Stimulated activated CD8-positive, alpha-beta memory T cell treated with anti-CD3 and anti-CD28 coated beads, Interleukin-12 subunit alpha, Interleukin-12 subunit beta, amount 100 ng/mL, for 24 hours (primary cell): Measurements from ENCODE around the gene MPO.

Experiments
- DNase-seq: peaks from one replicate; pipeline ENCODE4 v3.0.0-alpha.2; 2020; ENCODE audit errors: extremely low read depth

The MPO gene

GRCh38 chr17:58320163-58320558 lies 39.4 kb upstream of the MPO start:
- no peak for DNase-seq

GRCh38 chr17:58319173-58320162 lies 38.7 kb upstream of the MPO start:
- DNase-seq = no peak

- DNase-seq = no peak
Measured at GRCh38 chr17:58318627-58319172, 38.0 kb upstream of the MPO start.

- no peak for DNase-seq
Measured at GRCh38 chr17:58318065-58318481, 37.3 kb upstream of the MPO start.

GRCh38 chr17:58317421-58318064 lies 36.8 kb upstream of the MPO start:
- no peak for DNase-seq

- no peak for DNase-seq
Measured at GRCh38 chr17:58316260-58316960, 35.7 kb upstream of the MPO start.

GRCh38 chr17:58315750-58316149 lies 35.0 kb upstream of the MPO start:
- DNase-seq = no peak

GRCh38 chr17:58315281-58315711 lies 34.6 kb upstream of the MPO start:
- DNase-seq = no peak

- DNase-seq = no peak
Measured at GRCh38 chr17:58314706-58315015, 33.9 kb upstream of the MPO start.

- DNase-seq = no peak
Measured at GRCh38 chr17:58313815-58314705, 33.3 kb upstream of the MPO start.

- DNase-seq = no peak
Measured at GRCh38 chr17:58312829-58313228, 32.1 kb upstream of the MPO start.

- DNase-seq = no peak
Measured at GRCh38 chr17:58312021-58312630, 31.4 kb upstream of the MPO start.

GRCh38 chr17:58311429-58311894 lies 30.7 kb upstream of the MPO start:
- no peak for DNase-seq

GRCh38 chr17:58310511-58311428 lies 30.0 kb upstream of the MPO start:
- DNase-seq = no peak

GRCh38 chr17:58309918-58310259 lies 29.2 kb upstream of the MPO start:
- no peak for DNase-seq

GRCh38 chr17:58308985-58309917 lies 28.5 kb upstream of the MPO start:
- DNase-seq = no peak

- no peak for DNase-seq
Measured at GRCh38 chr17:58308173-58308984, 27.6 kb upstream of the MPO start.
